SK-MEL-5 (cell line): ENCODE measurements around the gene B4GALT6. TPM values are rescaled to one million over a fixed set of nuclear protein-coding genes. Genes with fewer than 3 reads are reported as not detected.

Source experiments
- DNase-seq: peaks from one replicate; pipeline ENCODE4 v3.0.0-alpha.2; 2016; ENCODE audit warnings: low read depth, low spot score
- in situ Hi-C: cut with HindIII; loops from 2 replicates; pipeline ENCODE4 v1.10.0; 2016; ENCODE audit warnings: low sequenced_read_pairs, high pct_unique_total_duplicates, low pct_unique_long_range_greater_than_20kb
- total RNA-seq: library from RNA; depleted of rRNA; stranded (reverse); fragments of >200 nt; shearing (Covaris generic); gene quantifications from 2 replicates; pipeline ENCODE4 v1.2.3, GENCODE V29; 2014

Gene B4GALT6
- total RNA-seq, 1 experiment from 2014 or later: 16.1 TPM

GRCh38 chr18:31649978-31650719 lies 34.2 kb downstream of the B4GALT6 start:
- in situ Hi-C loops: no loop called here
- no peak for DNase-seq

GRCh38 chr18:31649449-31649848 lies 34.9 kb downstream of the B4GALT6 start:
- no peak for DNase-seq
- in situ Hi-C loops: no loop called here

- in situ Hi-C loops: no loop called here
- DNase-seq: peak; percentile 79
Measured at GRCh38 chr18:31648966-31649429, 35.4 kb downstream of the B4GALT6 start.

- DNase-seq: peak; percentile 67
- in situ Hi-C loops: no loop called here
Measured at GRCh38 chr18:31648458-31648857, 35.9 kb downstream of the B4GALT6 start.

- in situ Hi-C loops: no loop called here
- DNase-seq: no peak
Measured at GRCh38 chr18:31647127-31647753, 37.1 kb downstream of the B4GALT6 start.

- in situ Hi-C loops: no loop called here
- peak; percentile 97 for DNase-seq
Measured at GRCh38 chr18:31646332-31647126, 37.9 kb downstream of the B4GALT6 start.

- in situ Hi-C loops: no loop called here
- no peak for DNase-seq
Measured at GRCh38 chr18:31645411-31645810, 39.0 kb downstream of the B4GALT6 start.

- in situ Hi-C loops: no loop called here
- DNase-seq: no peak
Measured at GRCh38 chr18:31643003-31643402, 41.4 kb downstream of the B4GALT6 start.

GRCh38 chr18:31637445-31637844 lies 46.9 kb downstream of the B4GALT6 start:
- in situ Hi-C loops: no loop called here

GRCh38 chr18:31636387-31636786 lies 48.0 kb downstream of the B4GALT6 start:
- in situ Hi-C loops: no loop called here
- DNase-seq: no peak

More at GRCh38 chr18:31637445-31637844, 46.9 kb downstream of the B4GALT6 start:
- no peak for DNase-seq

- DNase-seq: no peak
- in situ Hi-C loops: no loop called here
Measured at GRCh38 chr18:31634331-31634713, 50.1 kb downstream of the B4GALT6 start.

- in situ Hi-C loops: no loop called here
- no peak for DNase-seq
Measured at GRCh38 chr18:31633392-31634330, 50.7 kb downstream of the B4GALT6 start.

GRCh38 chr18:31632356-31632755 lies 52.0 kb downstream of the B4GALT6 start:
- no peak for DNase-seq
- in situ Hi-C loops: no loop called here

GRCh38 chr18:31631526-31631925 lies 52.9 kb downstream of the B4GALT6 start:
- no peak for DNase-seq
- in situ Hi-C loops: no loop called here

- in situ Hi-C loops: no loop called here
- no peak for DNase-seq
Measured at GRCh38 chr18:31630549-31630948, 53.8 kb downstream of the B4GALT6 start.

- in situ Hi-C loops: no loop called here
- DNase-seq: peak; percentile 13
Measured at GRCh38 chr18:31626409-31626808, 58.0 kb downstream of the B4GALT6 start.

GRCh38 chr18:31624892-31625640 lies 59.3 kb downstream of the B4GALT6 start:
- no peak for DNase-seq
- in situ Hi-C loops: no loop called here
